A673 (cell line): ENCODE data around the gene PXT1. TPM values are rescaled to one million over a fixed set of nuclear protein-coding genes. Genes with fewer than 3 reads are reported as not detected.
"Not testable (repeated sequence)": the region's sequence is repeated elsewhere in the genome, so short reads cannot be mapped to it uniquely, and the experiment has no call there.

Experiments used
- BruUV-seq: library from RNA; stranded (reverse); fragments of 400-500 nt; replicated peaks from 2 replicates; lab custom pipeline; 2021; lab: Mats Ljungman, UMichigan
- CTCF ChIA-PET: fragments of 300-600 bp; sonication (Branson Sonifier 250); formaldehyde crosslinking; loops from one replicate; lab custom pipeline; 2022; ENCODE audit warnings: antibody characterized with exemption; lab: Charles Lee
- POLR2A ChIA-PET: fragments of 300-600 bp; sonication (Branson Sonifier 250); formaldehyde crosslinking; loops from one replicate; lab custom pipeline; 2022; ENCODE audit warnings: antibody characterized with exemption; ENCODE audit not compliant: low non-redundant PET; lab: Charles Lee
- DNase-seq: peaks from one replicate; pipeline ENCODE4 v3.0.0-alpha.2; 2015; ENCODE audit warnings: low spot score
- H3K27ac ChIP-seq: fragments of 200-600 bp; sonication (generic); 2 replicates; pipeline ENCODE4 v1.5.1; 2016; ENCODE audit warnings: mixed run types, low read depth, mild to moderate bottlenecking, mixed read lengths, antibody characterized with exemption, low read length; ENCODE audit not compliant: poor library complexity, severe bottlenecking
- H3K27me3 ChIP-seq: fragments of 200-600 bp; sonication (generic); replicated peaks from 2 replicates; pipeline ENCODE4 v1.6.1; 2017; ENCODE audit warnings: mixed run types, low read depth, mild to moderate bottlenecking, mixed read lengths, antibody characterized with exemption, low read length; ENCODE audit not compliant: insufficient read depth, poor library complexity
- H3K36me3 ChIP-seq: fragments of 200-600 bp; sonication (generic); 2 replicates; pipeline ENCODE4 v1.6.1; 2016; ENCODE audit warnings: mixed run types, mild to moderate bottlenecking, mixed read lengths, antibody characterized with exemption, low read length; ENCODE audit not compliant: insufficient read depth, poor library complexity, severe bottlenecking
- H3K4me1 ChIP-seq: fragments of 200-600 bp; sonication (generic); 2 replicates; pipeline ENCODE4 v1.6.1; 2017; ENCODE audit warnings: mixed run types, mild to moderate bottlenecking, mixed read lengths, antibody characterized with exemption, low read length; ENCODE audit not compliant: insufficient read depth, poor library complexity, severe bottlenecking
- H3K4me3 ChIP-seq: fragments of 200-600 bp; sonication (generic); 2 replicates; pipeline ENCODE4 v1.5.1; 2016; ENCODE audit warnings: low read depth, mixed run types, mild to moderate bottlenecking, mixed read lengths, low read length; ENCODE audit not compliant: poor library complexity, severe bottlenecking
- H3K9me3 ChIP-seq: fragments of 200-600 bp; sonication (generic); 2 replicates; pipeline ENCODE4 v1.6.1; 2016; ENCODE audit warnings: mixed run types, low read depth, mild to moderate bottlenecking, mixed read lengths, antibody characterized with exemption, low read length; ENCODE audit not compliant: poor library complexity, severe bottlenecking
- EZH2 ChIP-seq: fragments of 200-600 bp; sonication (generic); IDR thresholded peaks from 2 replicates; pipeline ENCODE4 v1.6.1; 2017; ENCODE audit warnings: borderline replicate concordance, low read depth, mild to moderate bottlenecking, mixed read lengths, antibody characterized with exemption, low read length; ENCODE audit not compliant: poor library complexity, severe bottlenecking
- intact Hi-C: fragments of 100-400 bp; cut with micrococcal nuclease; formaldehyde crosslinking; loops from one replicate; pipeline ENCODE4 v1.10.0; 2022; ENCODE audit not compliant: unreplicated experiment
- total RNA-seq: library from RNA; stranded (reverse); gene quantifications from 2 replicates; pipeline ENCODE4 v1.2.3, GENCODE V29; 2021
- TF ChIP-seq, protein P1 (sequence below): fragments of 300-800, 200-600 bp; sonication (generic); conservative IDR thresholded peaks from 2 replicates; pipeline ENCODE4 v1.5.1; 2017; ENCODE audit warnings: low read depth, mild to moderate bottlenecking, antibody characterized with exemption, low read length, moderate library complexity, mixed read lengths

Gene PXT1
- total RNA-seq, 1 experiment from 2014 or later, result 0.21 TPM

- no peak for TF ChIP-seq EZH2
- TF ChIP-seq, protein P1, sequence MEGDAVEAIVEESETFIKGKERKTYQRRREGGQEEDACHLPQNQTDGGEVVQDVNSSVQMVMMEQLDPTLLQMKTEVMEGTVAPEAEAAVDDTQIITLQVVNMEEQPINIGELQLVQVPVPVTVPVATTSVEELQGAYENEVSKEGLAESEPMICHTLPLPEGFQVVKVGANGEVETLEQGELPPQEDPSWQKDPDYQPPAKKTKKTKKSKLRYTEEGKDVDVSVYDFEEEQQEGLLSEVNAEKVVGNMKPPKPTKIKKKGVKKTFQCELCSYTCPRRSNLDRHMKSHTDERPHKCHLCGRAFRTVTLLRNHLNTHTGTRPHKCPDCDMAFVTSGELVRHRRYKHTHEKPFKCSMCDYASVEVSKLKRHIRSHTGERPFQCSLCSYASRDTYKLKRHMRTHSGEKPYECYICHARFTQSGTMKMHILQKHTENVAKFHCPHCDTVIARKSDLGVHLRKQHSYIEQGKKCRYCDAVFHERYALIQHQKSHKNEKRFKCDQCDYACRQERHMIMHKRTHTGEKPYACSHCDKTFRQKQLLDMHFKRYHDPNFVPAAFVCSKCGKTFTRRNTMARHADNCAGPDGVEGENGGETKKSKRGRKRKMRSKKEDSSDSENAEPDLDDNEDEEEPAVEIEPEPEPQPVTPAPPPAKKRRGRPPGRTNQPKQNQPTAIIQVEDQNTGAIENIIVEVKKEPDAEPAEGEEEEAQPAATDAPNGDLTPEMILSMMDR, result no peak
- CTCF ChIA-PET, result no interaction called here
- no peak for DNase-seq
Observed at GRCh38 chr6:36460916-36461315, 18.3 kb upstream of the PXT1 start.

GRCh38 chr6:36459501-36459900 is 16.8 kb upstream of the PXT1 start:
- Histone ChIP-seq H3K4me1 (no peaks in the 10 kb centered on the region), H3K27me3 (no peaks in the 10 kb centered on the region), H3K27ac (no peak overlapping the region), H3K9me3 (no peaks in the 10 kb centered on the region), H3K36me3 (no peaks in the 10 kb centered on the region), H3K4me3 (no peak overlapping the region)
- intact Hi-C loops, result no loop called here
- BruUV-seq, result no TSS peak
- POLR2A ChIA-PET, result no interaction called here
- DNase-seq, result no peak
- TF ChIP-seq, protein P1, result no peak
- no peak for TF ChIP-seq EZH2
- CTCF ChIA-PET, result no interaction called here

More at GRCh38 chr6:36460916-36461315, 18.3 kb upstream of the PXT1 start:
- H3K27me3 ChIP-seq, result no peaks in the 10 kb centered on the region
- no peak overlapping the region for H3K4me3 ChIP-seq
- H3K4me1 ChIP-seq, result no peaks in the 10 kb centered on the region
- POLR2A ChIA-PET, result no interaction called here
- no TSS peak for BruUV-seq
- no peaks in the 10 kb centered on the region for H3K9me3 ChIP-seq
- no peaks in the 10 kb centered on the region for H3K36me3 ChIP-seq
- intact Hi-C loops, result no loop called here
- H3K27ac ChIP-seq, result no peak overlapping the region

DNA sequence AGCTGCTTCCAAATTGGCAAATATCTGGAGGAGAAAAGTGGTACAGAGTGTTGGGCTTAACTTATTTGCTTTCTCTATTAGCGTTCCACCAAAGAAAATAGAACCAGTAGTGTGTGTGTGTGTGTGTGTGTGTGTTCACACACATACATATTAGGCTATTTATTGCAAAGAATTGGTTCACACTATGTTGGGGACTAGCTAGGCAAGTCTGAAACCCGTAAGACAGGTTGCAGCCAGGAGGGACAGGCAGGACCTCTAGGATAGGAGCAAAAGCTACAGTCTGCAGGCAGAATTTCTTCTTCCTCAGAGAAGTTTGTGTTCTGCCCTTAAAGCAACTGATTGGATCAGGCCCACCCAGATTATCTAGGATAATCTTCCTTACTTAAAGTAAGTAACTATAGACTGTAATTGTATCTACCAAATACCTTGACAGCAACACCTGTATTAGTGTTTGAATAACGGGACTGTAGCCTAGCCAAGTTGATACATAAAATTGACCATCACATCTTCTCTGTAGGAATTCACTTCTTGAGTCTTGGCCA is 12.9 kb upstream of the PXT1 start:
- no TSS peak for BruUV-seq
- Histone ChIP-seq H3K4me1 (no peaks in the 10 kb centered on the region), H3K27me3 (no peaks in the 10 kb centered on the region), H3K9me3 (no peaks in the 10 kb centered on the region), H3K36me3 (peaks cover 10% of the 10 kb centered on the region), H3K4me3 (no peak overlapping the region), H3K27ac (no peak overlapping the region)
- ChIA-PET POLR2A (interaction anchor here (0.6 to 0.7 kb wide), 2 partner anchors 536 to 1282 kb away, joined by 6 to 19 read pairs; no protein-coding TSS in a partner anchor), CTCF (no interaction called here)
- TF ChIP-seq, protein P1, result no peak
- no peak for TF ChIP-seq EZH2
- intact Hi-C loops, result no loop called here
- no peak for DNase-seq

DNA sequence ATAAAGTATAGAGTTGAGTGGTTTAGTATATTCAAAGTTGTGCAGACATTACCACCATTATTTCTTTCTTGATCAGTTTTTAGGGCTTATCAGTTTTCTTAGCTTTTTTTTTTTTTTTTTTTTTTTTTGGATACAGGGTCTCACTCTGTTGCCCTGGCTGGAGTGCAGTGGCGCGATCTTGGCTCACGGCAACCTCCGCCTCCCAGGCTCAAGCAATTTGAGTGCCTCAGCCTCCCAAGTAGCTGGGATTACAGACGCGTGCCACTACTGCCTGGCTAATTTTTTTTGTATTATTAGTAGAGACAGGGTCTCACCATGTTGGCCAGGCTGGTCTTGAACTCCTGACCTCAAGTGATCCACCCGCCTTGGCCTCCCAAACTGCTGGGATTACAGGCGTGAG is 10.2 kb upstream of the PXT1 start:
- intact Hi-C loops, POLR2A ChIA-PET: not testable (repeated sequence)
- CTCF ChIA-PET, result interaction anchor here (0.7 kb wide), 1 partner anchor 149 kb away, joined by 5 read pairs; no protein-coding TSS in a partner anchor

GRCh38 chr6:36449173-36449572 is 6.5 kb upstream of the PXT1 start:
- CTCF ChIA-PET, H3K4me3 ChIP-seq, DNase-seq, H3K27me3 ChIP-seq, H3K9me3 ChIP-seq, H3K27ac ChIP-seq, POLR2A ChIA-PET, BruUV-seq: not testable (repeated sequence)
- peaks cover 21% of the 10 kb centered on the region for H3K36me3 ChIP-seq
- intact Hi-C loops, result loop anchor here (10.0 kb wide), 1 partner anchor 96 kb away; the partner anchor contains the start of gene STK38
- peaks cover 14% of the 10 kb centered on the region for H3K4me1 ChIP-seq

More for the DNA sequence above, 10.2 kb upstream of the PXT1 start:
- not testable (repeated sequence) for DNase-seq, H3K9me3 ChIP-seq, H3K27ac ChIP-seq, H3K27me3 ChIP-seq, H3K4me3 ChIP-seq, BruUV-seq, H3K4me1 ChIP-seq
- H3K36me3 ChIP-seq, result peaks cover 15% of the 10 kb centered on the region
